Lung (tissue), 12 donors: ENCODE data around the gene CDH1. TPM values are rescaled to one million over a fixed set of nuclear protein-coding genes. Genes with fewer than 3 reads are reported as not detected.

Source experiments
- ATAC-seq: fragments of 200-7000 bp; cut with Tn5 transposase; one replicate; pipeline ENCODE4 v1.9.1; 2020; ENCODE audit warnings: moderate number of reproducible peaks; ENCODE audit not compliant: insufficient read depth, low FRiP score
- DNase-seq, 3 donors: peaks; one replicate each; pipeline ENCODE4 v3.0.0-alpha.2; 2013 to 2017
- H3K27ac ChIP-seq, 2 donors: one replicate each; pipeline ENCODE4 v1.5.1; 2013; ENCODE audit warnings: mild to moderate bottlenecking in 2 of 2, moderate library complexity in 2 of 2, control low read depth in 1 of 2, inconsistent platforms in 1 of 2, low read depth in 1 of 2, low read length in 1 of 2
- H3K27me3 ChIP-seq, 3 donors: one replicate each; pipeline ENCODE4 v1.5.1; 2013; ENCODE audit warnings: low read length in 2 of 3; ENCODE audit not compliant: control insufficient read depth in 3 of 3, insufficient read depth in 3 of 3
- H3K36me3 ChIP-seq, 4 donors: one replicate each; pipeline ENCODE4 v1.5.1; 2013; ENCODE audit warnings: low read length in 4 of 4, mild to moderate bottlenecking in 1 of 4, moderate library complexity in 1 of 4; ENCODE audit not compliant: control insufficient read depth in 4 of 4, insufficient read depth in 4 of 4
- H3K4me1 ChIP-seq, 5 donors: one replicate each; pipeline ENCODE4 v1.5.1; 2013; ENCODE audit warnings: low read length in 5 of 5, mild to moderate bottlenecking in 2 of 5, moderate library complexity in 1 of 5; ENCODE audit not compliant: control insufficient read depth in 5 of 5, insufficient read depth in 5 of 5
- H3K4me3 ChIP-seq: one replicate; pipeline ENCODE4 v1.5.1; 2013; ENCODE audit warnings: mild to moderate bottlenecking, control low read depth, moderate library complexity
- H3K9ac ChIP-seq, 2 donors: one replicate each; pipeline ENCODE4 v1.5.1; 2013; ENCODE audit warnings: low read length in 2 of 2, control low read depth in 1 of 2; ENCODE audit not compliant: insufficient read depth in 1 of 2
- H3K9me3 ChIP-seq, 4 donors: one replicate each; pipeline ENCODE4 v1.5.1; 2013; ENCODE audit warnings: low read length in 3 of 4, mild to moderate bottlenecking in 1 of 4, moderate library complexity in 1 of 4; ENCODE audit not compliant: control insufficient read depth in 4 of 4, insufficient read depth in 3 of 4
- CTCF ChIP-seq: IDR thresholded peaks from 2 replicates; pipeline ENCODE4 v1.5.1; 2012; ENCODE audit warnings: mild to moderate bottlenecking; ENCODE audit errors: control extremely low read depth, extremely low read depth
- WGBS, 2 donors: extraction: QIAGEN DNeasy Blood & Tissue Kit; methylation state at CpG; one replicate each; pipeline ENCODE4 v1.1.7; 2013; 5-methylcytosine and 5-hydroxymethylcytosine counted together
- polyA plus RNA-seq, 2 donors: library from polyadenylated mRNA; stranded (reverse); fragments of 200-250 nt; gene quantifications; one replicate each; pipeline ENCODE4 v1.2.1, GENCODE V29; 2013
- total RNA-seq, 2 donors: library from RNA; depleted of rRNA in 1 of 2; stranded (reverse); fragments of >200 nt in 1 of 2; gene quantifications; one replicate each; pipeline ENCODE4 v1.2.1, GENCODE V29; 2014 to 2021
- donor health status: control.
- donor health status: control.
- donor health status: Bipolar disorder and iron deficiency.
- donor health status: healthy.
- donor health status: DM: yes; HTN: yes; CAD: no.

CDH1 gene
- total and polyA plus RNA-seq, 4 donors = 33.2 to 227 (median 95.2) TPM

- no peak for DNase-seq
- TF ChIP-seq CTCF = no peak
- Histone ChIP-seq H3K4me3 (no peak overlapping the region), H3K27ac (no peak overlapping the region), H3K36me3 (no peaks in the 10 kb centered on the region), H3K27me3 (peaks cover 0 to 22% (median 8%) of the 10 kb centered on the region in 3 donors), H3K4me1 (peaks cover 0 to 4% (median 3%) of the 10 kb centered on the region in 5 donors), H3K9ac (no peak overlapping the region), H3K9me3 (no peaks in the 10 kb centered on the region)
- ATAC-seq = no peak
- WGBS, 2 donors = 88 to 92% methylated on average over 9 of the region's 9 CpGs
Measured at GRCh38 chr16:68733570-68733969, 3.5 kb upstream of the CDH1 start.

- Histone ChIP-seq H3K4me3 (no peak overlapping the region), H3K27ac (no peak overlapping the region), H3K36me3 (no peaks in the 10 kb centered on the region), H3K9ac (no peak overlapping the region), H3K27me3 (peaks cover 0 to 22% (median 8%) of the 10 kb centered on the region in 3 donors), H3K9me3 (no peaks in the 10 kb centered on the region), H3K4me1 (peaks cover 0 to 5% (median 3%) of the 10 kb centered on the region in 5 donors)
- WGBS, 2 donors = 97 to 98% methylated on average over 2 of the region's 2 CpGs
- no peak for TF ChIP-seq CTCF
- DNase-seq = no peak
- ATAC-seq = no peak
Measured at GRCh38 chr16:68734782-68735181, 2.3 kb upstream of the CDH1 start.

- no peak for TF ChIP-seq CTCF
- Histone ChIP-seq H3K4me3 (no peak overlapping the region), H3K27ac (no peak overlapping the region), H3K9me3 (no peaks in the 10 kb centered on the region), H3K36me3 (no peaks in the 10 kb centered on the region), H3K4me1 (peaks cover 2 to 8% (median 5%) of the 10 kb centered on the region in 5 donors), H3K9ac (no peak overlapping the region), H3K27me3 (peaks cover 0 to 22% (median 10%) of the 10 kb centered on the region in 3 donors)
- 85 to 89% methylated on average over 12 of the region's 12 CpGs for WGBS, 2 donors
- no peak for ATAC-seq
- no peak for DNase-seq
Measured at GRCh38 chr16:68736561-68736960, 531 bp upstream of the CDH1 start.
